GM19193 (cell line): ENCODE measurements around the gene CBLB.

Experiments used
- POLR2A ChIP-seq: IDR thresholded peaks from 4 replicates; pipeline ENCODE4 v1.6.1; 2011; ENCODE audit not compliant: insufficient read depth, insufficient read length; ENCODE audit errors: extremely low read depth

The CBLB gene

DNA sequence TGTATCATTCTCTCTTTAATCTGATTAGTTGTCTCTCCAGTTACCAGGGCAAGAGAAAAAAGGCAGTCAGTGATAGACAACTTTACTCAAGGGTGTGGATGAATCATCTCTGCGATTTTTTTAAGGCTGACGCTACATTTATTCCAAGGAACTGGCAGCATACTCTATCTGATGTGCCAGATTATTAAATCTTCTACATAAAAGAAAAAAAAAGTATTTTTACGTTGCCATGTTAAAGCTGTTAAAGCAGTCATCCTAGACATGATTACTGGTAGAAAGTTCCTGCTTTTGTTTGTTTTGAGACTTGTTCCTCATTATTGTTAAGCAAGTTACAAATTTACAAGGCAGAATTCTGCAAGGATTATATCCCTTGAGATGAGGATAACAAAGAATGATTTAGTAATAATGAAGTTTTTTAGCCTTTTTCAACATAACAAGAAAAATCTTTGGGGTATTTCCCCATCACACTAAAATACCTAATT, 121.7 kb downstream of the CBLB start:
- TF ChIP-seq POLR2A = no peak

GRCh38 chr3:105746231-105746996, 122.4 kb downstream of the CBLB start:
- TF ChIP-seq POLR2A = no peak

- TF ChIP-seq POLR2A = no peak
Measured at GRCh38 chr3:105745046-105745445, 123.8 kb downstream of the CBLB start.

- no peak for TF ChIP-seq POLR2A
Measured at GRCh38 chr3:105744202-105744601, 124.6 kb downstream of the CBLB start.

GRCh38 chr3:105733356-105733755, 135.5 kb downstream of the CBLB start:
- TF ChIP-seq POLR2A = no peak

DNA sequence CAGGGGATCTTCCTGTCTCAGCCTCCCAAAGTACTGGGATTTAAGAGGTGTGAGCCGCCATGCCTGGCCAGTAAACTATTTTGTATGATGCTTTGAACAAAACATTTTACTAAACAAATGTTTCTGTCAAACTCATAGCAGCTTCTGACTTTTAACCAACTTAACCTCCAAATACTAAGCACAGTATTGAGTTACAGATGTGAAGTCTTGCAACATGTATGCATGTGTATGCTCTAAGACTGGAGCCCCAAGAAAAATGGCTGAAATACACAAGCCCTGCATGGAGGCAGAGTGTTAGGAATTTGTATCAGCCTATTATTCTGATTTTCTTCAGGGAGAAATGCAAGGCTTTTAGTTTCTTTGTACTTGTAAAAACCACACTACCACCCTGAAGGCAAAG, 137.1 kb downstream of the CBLB start:
- TF ChIP-seq POLR2A = no peak

GRCh38 chr3:105730801-105731354, 137.9 kb downstream of the CBLB start:
- no peak for TF ChIP-seq POLR2A

GRCh38 chr3:105729667-105730066, 139.1 kb downstream of the CBLB start:
- no peak for TF ChIP-seq POLR2A

DNA sequence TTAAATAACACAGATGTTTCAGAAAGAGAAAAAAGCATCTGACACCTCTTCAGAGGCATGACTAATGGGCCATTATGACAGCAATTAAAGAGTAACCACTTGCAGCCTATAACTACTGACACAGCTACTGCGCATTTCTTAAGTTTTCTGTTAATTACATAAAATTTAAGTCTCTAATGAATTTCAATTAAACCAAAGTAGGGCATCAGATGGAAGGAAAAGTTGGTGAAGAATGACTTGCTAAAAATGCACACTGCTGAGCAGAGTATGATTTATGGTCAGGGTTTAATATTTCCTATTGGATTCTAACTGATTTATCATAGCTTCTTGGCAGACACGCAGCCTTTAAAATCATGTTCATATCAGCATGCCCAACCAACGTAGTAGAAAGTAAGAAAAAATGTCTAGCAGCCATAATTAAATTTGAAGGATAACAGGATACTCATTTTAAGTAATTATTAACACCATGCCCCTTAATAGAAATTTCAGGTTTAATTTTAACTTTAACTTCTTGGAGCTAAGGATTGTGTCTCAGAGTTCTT, 140.0 kb downstream of the CBLB start:
- no peak for TF ChIP-seq POLR2A

GRCh38 chr3:105722943-105723556, 145.8 kb downstream of the CBLB start:
- TF ChIP-seq POLR2A = no peak

- no peak for TF ChIP-seq POLR2A
Measured at GRCh38 chr3:105719791-105720190, 149.0 kb downstream of the CBLB start.

DNA sequence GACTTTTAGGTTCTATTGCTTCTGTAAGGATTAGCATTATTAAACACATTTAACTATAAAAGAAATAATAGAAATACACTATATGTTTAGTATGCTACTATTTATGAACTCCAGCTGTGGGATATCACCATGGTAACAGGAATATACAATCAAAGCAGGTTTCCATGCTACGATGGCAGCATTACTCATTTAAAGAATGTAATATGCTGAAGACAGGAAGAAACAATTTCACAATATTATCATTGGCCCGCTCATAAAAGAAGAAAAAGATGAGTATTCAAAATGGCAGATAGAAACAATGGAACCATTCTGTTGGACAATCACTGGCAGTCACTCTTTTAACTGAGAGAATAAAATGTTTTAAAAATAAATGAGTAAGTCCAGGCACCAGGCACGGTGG, 153.4 kb downstream of the CBLB start:
- TF ChIP-seq POLR2A = no peak

GRCh38 chr3:105714453-105714852, 154.4 kb downstream of the CBLB start:
- no peak for TF ChIP-seq POLR2A

DNA sequence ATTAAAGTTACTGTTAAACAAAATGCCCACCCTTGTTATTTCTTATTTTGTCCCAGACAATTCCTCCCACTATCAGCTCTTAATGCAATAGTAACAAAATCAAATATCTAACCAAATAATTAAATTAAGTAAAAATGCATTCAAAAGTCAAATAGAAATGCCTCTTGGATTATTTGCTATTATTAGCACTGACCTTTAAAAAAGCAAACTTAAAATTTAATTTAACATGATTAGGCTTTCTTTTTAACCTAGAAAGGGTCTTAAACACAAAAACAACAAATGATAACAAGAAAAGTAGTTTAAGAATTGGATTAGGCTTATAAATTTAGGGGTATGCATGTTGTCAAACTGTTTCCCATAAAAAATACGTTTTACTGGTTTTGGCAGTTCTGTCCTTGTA, 159.8 kb downstream of the CBLB start:
- TF ChIP-seq POLR2A = no peak

GRCh38 chr3:105707009-105707408, 161.8 kb downstream of the CBLB start:
- no peak for TF ChIP-seq POLR2A
